Measurements from ENCODE around the gene KHDC4. TPM values are rescaled to one million over a fixed set of nuclear protein-coding genes. Genes with fewer than 3 reads are reported as not detected.

The KHDC4 gene
- polyA plus RNA-seq, 1 donor from 2014 or later, result 97.1 TPM

DNA sequence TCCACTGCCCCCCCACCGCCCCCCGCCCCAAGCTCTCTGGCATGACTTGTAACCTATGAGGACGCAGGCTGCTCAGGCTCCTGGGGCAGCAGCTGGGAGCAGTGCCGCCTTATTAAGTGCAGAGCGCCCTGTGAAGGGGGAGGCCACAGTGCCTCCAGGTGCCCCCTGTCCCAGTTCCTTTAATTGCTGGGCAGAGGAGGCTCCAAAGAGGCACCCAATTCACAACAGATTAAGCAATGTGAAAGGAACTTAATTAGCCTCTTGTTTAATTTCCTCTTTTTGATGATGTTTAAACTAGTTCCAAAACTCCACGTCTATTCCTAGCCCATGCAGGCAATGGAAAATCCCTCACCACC lies 10.2 kb upstream of the KHDC4 start:
- Histone ChIP-seq H3K9me2 (ENCODE audit: insufficient read depth, low read length) (no peaks in the 10 kb centered on the region), H3K36me3 (ENCODE audit: insufficient read depth, low read length) (no peaks in the 10 kb centered on the region), H4K20me1 (ENCODE audit: insufficient read depth) (no peaks in the 10 kb centered on the region), H3K4me3 (ENCODE audit: low read length) (no peak overlapping the region), H3K4me2 (ENCODE audit: low read length) (no peak overlapping the region), H2AFZ (ENCODE audit: low read depth, low read length) (no peak overlapping the region), H3K9me3 (ENCODE audit: low read length) (no peaks in the 10 kb centered on the region), H3K9ac (ENCODE audit: low read length) (no peak overlapping the region), H3K27ac (ENCODE audit: low read length) (no peak overlapping the region), H3K27me3 (ENCODE audit: insufficient read depth, low read depth, low read length) (no peaks in the 10 kb centered on the region), H3K79me2 (replicated peaks; ENCODE audit: insufficient read depth, low read length) (no peaks in the 10 kb centered on the region), H3F3A (ENCODE audit: insufficient read depth, low read length, poor library complexity, severe bottlenecking) (no peaks in the 10 kb centered on the region)
- no peak for TF ChIP-seq MXI1 (conservative IDR thresholded peaks at IDR 0.05; ENCODE audit: poor library complexity, severe bottlenecking)
- no peak for TF ChIP-seq RAD21 (conservative IDR thresholded peaks at IDR 0.05)
- no peak for TF ChIP-seq EP300 (conservative IDR thresholded peaks at IDR 0.05; ENCODE audit: poor library complexity, severe bottlenecking)
- TF ChIP-seq EZH2 (IDR thresholded peaks at IDR 0.05; ENCODE audit: borderline replicate concordance, insufficient read depth, low read length, poor library complexity, severe bottlenecking), result no peak

DNA sequence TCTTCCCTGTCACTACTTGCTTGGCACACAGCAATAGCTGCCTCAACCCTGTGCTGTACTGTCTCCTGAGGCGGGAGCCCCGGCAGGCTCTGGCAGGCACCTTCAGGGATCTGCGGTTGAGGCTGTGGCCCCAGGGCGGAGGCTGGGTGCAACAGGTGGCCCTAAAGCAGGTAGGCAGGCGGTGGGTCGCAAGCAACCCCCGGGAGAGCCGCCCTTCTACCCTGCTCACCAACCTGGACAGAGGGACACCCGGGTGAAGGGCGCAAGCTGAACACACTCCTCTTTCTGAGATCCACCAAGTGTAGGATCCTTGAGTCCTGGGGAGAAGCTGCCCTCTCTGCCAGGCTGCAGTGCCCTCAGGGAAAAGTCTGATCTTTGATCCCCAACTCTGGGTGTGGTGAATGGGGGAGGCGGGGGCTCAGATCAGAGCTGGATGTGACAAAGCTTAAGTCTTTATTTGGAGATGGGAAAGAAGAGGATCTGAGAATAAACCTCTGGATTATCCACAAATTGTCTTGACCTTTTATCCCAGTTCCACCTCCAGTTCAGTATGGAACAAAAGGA lies 8.4 kb upstream of the KHDC4 start:
- Histone ChIP-seq H3K27me3 (ENCODE audit: insufficient read depth, low read depth, low read length) (no peaks in the 10 kb centered on the region), H3K27ac (ENCODE audit: low read length) (no peak overlapping the region), H3K4me3 (ENCODE audit: low read length) (no peak overlapping the region), H3K9ac (ENCODE audit: low read length) (no peak overlapping the region), H3F3A (ENCODE audit: insufficient read depth, low read length, poor library complexity, severe bottlenecking) (no peaks in the 10 kb centered on the region), H4K20me1 (ENCODE audit: insufficient read depth) (no peaks in the 10 kb centered on the region), H2AFZ (ENCODE audit: low read depth, low read length) (no peak overlapping the region), H3K4me2 (ENCODE audit: low read length) (no peak overlapping the region), H3K79me2 (replicated peaks; ENCODE audit: insufficient read depth, low read length) (no peaks in the 10 kb centered on the region), H3K9me2 (ENCODE audit: insufficient read depth, low read length) (no peaks in the 10 kb centered on the region), H3K36me3 (ENCODE audit: insufficient read depth, low read length) (no peaks in the 10 kb centered on the region), H3K9me3 (ENCODE audit: low read length) (no peaks in the 10 kb centered on the region)
- TF ChIP-seq POLR2AphosphoS5 (IDR thresholded peaks at IDR 0.05) (no peak), EP300 (conservative IDR thresholded peaks at IDR 0.05; ENCODE audit: poor library complexity, severe bottlenecking) (no peak), MXI1 (conservative IDR thresholded peaks at IDR 0.05; ENCODE audit: poor library complexity, severe bottlenecking) (no peak), RAD21 (conservative IDR thresholded peaks at IDR 0.05) (no peak), TAF1 (IDR thresholded peaks at IDR 0.05; ENCODE audit: low read depth) (no peak), SMC3 (conservative IDR thresholded peaks at IDR 0.05; ENCODE audit: poor library complexity) (no peak), EZH2 (IDR thresholded peaks at IDR 0.05; ENCODE audit: borderline replicate concordance, insufficient read depth, low read length, poor library complexity, severe bottlenecking) (no peak)
- TF ChIP-seq, protein P1, sequence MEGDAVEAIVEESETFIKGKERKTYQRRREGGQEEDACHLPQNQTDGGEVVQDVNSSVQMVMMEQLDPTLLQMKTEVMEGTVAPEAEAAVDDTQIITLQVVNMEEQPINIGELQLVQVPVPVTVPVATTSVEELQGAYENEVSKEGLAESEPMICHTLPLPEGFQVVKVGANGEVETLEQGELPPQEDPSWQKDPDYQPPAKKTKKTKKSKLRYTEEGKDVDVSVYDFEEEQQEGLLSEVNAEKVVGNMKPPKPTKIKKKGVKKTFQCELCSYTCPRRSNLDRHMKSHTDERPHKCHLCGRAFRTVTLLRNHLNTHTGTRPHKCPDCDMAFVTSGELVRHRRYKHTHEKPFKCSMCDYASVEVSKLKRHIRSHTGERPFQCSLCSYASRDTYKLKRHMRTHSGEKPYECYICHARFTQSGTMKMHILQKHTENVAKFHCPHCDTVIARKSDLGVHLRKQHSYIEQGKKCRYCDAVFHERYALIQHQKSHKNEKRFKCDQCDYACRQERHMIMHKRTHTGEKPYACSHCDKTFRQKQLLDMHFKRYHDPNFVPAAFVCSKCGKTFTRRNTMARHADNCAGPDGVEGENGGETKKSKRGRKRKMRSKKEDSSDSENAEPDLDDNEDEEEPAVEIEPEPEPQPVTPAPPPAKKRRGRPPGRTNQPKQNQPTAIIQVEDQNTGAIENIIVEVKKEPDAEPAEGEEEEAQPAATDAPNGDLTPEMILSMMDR (IDR thresholded peaks at IDR 0.05; ENCODE audit: poor library complexity, severe bottlenecking), result no peak
- TF ChIP-seq, protein P2, sequence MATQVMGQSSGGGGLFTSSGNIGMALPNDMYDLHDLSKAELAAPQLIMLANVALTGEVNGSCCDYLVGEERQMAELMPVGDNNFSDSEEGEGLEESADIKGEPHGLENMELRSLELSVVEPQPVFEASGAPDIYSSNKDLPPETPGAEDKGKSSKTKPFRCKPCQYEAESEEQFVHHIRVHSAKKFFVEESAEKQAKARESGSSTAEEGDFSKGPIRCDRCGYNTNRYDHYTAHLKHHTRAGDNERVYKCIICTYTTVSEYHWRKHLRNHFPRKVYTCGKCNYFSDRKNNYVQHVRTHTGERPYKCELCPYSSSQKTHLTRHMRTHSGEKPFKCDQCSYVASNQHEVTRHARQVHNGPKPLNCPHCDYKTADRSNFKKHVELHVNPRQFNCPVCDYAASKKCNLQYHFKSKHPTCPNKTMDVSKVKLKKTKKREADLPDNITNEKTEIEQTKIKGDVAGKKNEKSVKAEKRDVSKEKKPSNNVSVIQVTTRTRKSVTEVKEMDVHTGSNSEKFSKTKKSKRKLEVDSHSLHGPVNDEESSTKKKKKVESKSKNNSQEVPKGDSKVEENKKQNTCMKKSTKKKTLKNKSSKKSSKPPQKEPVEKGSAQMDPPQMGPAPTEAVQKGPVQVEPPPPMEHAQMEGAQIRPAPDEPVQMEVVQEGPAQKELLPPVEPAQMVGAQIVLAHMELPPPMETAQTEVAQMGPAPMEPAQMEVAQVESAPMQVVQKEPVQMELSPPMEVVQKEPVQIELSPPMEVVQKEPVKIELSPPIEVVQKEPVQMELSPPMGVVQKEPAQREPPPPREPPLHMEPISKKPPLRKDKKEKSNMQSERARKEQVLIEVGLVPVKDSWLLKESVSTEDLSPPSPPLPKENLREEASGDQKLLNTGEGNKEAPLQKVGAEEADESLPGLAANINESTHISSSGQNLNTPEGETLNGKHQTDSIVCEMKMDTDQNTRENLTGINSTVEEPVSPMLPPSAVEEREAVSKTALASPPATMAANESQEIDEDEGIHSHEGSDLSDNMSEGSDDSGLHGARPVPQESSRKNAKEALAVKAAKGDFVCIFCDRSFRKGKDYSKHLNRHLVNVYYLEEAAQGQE (IDR thresholded peaks at IDR 0.05; ENCODE audit: borderline replicate concordance), result no peak

All from neural cell (in vitro differentiated cells).